GM12891 (cell line): ENCODE data around the gene NSMCE3.
"Not testable (repeated sequence)": the region's sequence is repeated elsewhere in the genome, so short reads cannot be mapped to it uniquely, and the experiment has no call there.

ENCODE experiments used
- DNase-seq: peaks from one replicate; pipeline ENCODE4 v3.0.0; 2011; ENCODE audit warnings: low spot score; ENCODE audit not compliant: insufficient read length
- FAIRE-seq: peaks from 2 replicates; lab custom pipeline; 2011; peaks lifted over from hg19 to GRCh38; lab: Jason Lieb, UNC
- PAX5 ChIP-seq: IDR thresholded peaks from 2 replicates; pipeline ENCODE4 v1.6.1; 2011; ENCODE audit warnings: low read length, moderate library complexity, mild to moderate bottlenecking; ENCODE audit not compliant: insufficient read depth, severe bottlenecking
- POLR2A ChIP-seq: IDR thresholded peaks from 2 replicates; pipeline ENCODE4 v1.6.1; 2011; ENCODE audit warnings: low read depth, low read length, control low read depth
- POLR2AphosphoS5 ChIP-seq: IDR thresholded peaks from 2 replicates; pipeline ENCODE4 v1.6.1; 2011; ENCODE audit warnings: low read depth, low read length, control low read depth
- POU2F2 ChIP-seq: IDR thresholded peaks from 2 replicates; pipeline ENCODE4 v1.6.1; 2011; ENCODE audit warnings: low read depth, mild to moderate bottlenecking, control low read depth, low read length, moderate library complexity
- SPI1 ChIP-seq: IDR thresholded peaks from 2 replicates; pipeline ENCODE4 v1.6.1; 2011; ENCODE audit warnings: low read depth, low read length, control low read depth
- TAF1 ChIP-seq: IDR thresholded peaks from 2 replicates; pipeline ENCODE4 v1.6.1; 2011; ENCODE audit warnings: low read depth, low read length, control low read depth

Gene NSMCE3

DNA sequence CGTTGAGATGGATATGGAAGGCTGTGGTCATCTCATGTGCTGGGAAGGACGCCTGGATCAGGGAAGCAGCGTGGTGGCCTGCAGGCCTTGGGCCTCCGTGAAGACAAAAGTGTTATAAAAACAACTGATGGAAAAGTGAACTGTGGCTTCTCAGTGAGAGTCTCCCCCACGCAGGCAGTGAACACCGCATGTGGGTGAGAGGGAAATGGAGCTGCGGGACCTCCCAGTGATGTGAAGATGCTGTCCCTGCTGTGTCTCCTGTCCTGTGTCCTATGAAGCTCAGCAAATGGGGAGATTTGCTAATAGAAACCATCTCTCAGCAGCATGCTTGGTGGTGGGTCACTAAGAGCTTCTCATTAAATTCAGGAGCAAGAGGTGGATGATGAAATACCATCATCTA is 25.1 kb downstream of the NSMCE3 start:
- no peak for DNase-seq
- FAIRE-seq = no peak
- TF ChIP-seq POU2F2 (no peak), POLR2A (no peak), POLR2AphosphoS5 (no peak), SPI1 (no peak), TAF1 (no peak), PAX5 (no peak)

DNA sequence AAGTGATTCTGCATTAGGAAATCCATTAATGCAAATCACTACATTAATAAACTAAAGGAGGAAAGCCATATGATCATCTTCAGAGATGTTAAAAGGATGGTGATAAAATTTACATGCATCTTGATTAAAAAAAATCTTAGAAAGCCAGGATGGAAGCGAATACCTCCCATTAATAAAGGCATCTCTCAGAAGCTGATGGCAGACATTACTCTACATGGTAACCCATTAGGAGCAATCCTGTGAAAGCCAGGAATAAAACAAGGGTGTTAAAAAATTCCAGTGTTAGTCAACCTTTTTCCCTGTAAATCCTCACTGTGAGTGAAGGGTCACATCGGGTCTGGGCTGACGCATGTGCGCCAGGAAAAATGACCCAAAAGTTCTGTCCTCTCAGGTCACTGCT is 25.5 kb downstream of the NSMCE3 start:
- TF ChIP-seq POLR2A (no peak), PAX5 (no peak), SPI1 (no peak), POLR2AphosphoS5 (no peak), TAF1 (no peak), POU2F2 (no peak)
- FAIRE-seq = no peak
- no peak for DNase-seq

DNA sequence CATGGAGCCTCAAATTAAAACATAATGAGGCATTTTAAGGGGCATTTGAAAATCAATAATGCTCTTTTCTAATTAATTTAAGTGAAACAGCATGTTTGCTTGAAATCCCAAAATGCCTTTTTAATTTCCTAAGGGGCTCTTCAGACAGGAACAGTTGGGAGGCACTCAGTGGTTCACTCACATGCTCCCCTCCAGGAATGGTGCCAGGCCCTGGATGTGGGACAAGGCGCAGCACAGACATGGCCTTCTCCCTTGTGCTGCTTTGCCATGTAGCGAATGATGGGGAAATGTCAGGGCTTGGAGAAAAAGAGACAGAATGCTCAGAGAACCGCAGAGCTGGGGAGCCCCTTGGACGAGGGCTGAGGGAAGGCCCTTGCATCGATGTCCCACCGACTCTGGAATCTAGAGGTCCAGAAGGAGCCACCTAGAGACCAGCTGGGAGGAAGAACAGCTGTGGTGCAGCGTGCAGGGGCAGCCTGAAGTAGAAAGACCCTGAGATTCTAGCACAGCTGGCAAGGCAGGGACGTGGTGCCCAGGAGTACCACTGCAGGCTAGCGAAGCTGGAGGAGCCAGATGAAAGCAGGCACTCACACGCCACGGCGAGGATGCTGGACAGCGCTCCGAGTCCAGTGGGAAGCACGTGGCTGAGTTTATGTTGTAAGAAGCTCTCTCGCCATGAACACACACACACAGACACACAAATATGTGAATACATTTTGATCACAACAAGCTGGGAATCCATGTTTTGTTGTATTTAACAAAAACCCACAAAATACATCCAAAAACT is 27.0 kb downstream of the NSMCE3 start:
- FAIRE-seq (no peak), DNase-seq (no peak)
- no peak for TF ChIP-seq POLR2AphosphoS5

DNA sequence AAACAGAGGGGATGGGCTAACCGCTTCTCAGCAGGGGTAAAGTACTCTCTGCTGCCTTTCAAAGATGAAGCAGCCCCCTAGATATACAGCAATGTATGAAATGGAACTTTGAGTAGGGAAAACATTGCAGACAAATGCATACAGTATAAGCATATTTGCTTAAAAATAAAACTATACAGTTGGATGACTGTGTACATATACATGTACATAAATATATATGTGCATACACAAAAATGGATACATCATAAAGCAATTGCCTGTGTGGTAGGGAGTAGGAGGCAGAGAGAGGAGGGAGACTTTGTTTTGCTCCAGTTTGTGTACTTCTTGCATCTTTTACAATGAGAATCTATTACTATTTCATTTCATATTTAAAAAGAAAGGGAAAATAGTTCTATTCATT is 28.4 kb downstream of the NSMCE3 start:
- FAIRE-seq (no peak), DNase-seq (no peak)
- no peak for TF ChIP-seq SPI1
- no peak for TF ChIP-seq POLR2AphosphoS5
- TF ChIP-seq PAX5 = no peak

DNA sequence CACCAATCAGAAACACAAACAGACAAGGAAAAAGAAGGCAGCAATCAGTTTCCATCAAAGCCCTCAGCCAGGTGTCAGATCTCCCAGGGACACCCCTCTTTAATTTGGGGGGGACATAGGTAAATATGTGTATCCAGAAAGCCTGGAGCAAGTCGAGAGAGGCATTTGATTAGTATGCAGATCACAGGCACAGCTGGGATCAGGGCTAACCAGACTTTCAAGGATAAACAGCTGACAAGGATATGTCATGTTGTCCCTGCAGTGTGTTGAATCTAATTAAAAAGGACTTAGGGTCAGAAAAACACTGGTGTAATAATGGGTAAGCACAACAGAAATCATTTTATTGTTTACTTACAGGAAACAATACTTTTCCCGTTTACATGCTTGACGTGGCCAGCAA is 30.2 kb downstream of the NSMCE3 start:
- FAIRE-seq = no peak
- DNase-seq = no peak
- TF ChIP-seq SPI1 (no peak), TAF1 (no peak), POLR2A (no peak), POLR2AphosphoS5 (no peak), PAX5 (no peak), POU2F2 (no peak)

DNA sequence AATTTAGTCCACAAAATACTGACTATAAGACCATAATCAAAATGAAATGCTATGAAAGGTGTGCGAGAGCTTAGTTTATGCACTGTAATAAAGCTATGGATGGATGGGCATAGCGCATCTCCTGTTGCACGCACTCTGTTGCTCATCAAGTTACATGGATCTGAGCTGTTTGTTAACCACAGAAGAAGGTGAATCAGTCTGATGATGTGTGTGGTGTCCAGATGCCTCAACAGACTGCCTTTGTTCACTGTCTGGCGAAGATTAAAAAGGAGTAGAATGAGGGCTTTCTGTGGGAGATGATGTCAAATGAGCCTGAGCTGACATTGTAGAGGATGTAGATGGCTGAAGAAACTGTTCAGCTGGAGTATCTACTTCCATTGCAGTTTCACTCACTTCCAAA is 36.1 kb downstream of the NSMCE3 start:
- DNase-seq = no peak
- TF ChIP-seq POU2F2 (no peak), POLR2A (no peak), SPI1 (no peak), TAF1 (no peak), PAX5 (no peak), POLR2AphosphoS5 (no peak)
- no peak for FAIRE-seq

DNA sequence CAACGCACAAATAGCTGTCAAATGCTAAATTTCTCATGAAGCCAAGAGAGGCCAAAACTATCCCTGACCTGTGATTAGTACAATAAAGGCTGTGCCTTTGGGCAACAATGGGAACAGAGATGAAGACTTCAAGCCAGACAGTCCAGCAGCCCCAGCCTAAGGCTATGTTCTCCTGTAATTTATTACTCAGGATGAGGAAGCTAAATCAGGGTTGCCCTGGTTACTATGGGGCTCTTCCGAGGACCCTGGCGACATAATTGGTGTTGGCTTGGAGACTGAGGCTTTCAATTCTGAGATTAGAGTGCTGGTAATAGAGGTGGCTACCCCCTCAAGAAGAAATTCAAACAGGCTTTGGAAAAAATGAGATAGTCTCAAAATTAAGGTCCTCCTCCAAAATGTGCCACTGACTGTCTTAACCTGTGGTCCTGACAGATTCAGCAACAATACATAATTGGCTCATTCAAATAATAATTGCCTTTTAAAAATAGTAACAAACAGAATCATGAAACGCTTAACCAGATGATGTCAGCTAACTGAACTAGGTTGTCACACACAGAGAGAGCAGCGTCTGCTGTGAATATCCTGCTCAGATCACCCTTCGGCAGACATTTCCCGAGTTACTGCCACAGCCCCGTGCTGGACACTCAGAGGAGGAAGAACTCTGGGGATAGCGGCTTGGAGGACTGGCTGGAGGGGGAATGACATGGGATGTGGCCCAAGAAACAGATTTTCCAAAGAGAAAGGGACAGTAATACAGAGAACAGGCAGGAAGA is 43.0 kb downstream of the NSMCE3 start:
- TF ChIP-seq POLR2A = no peak
- TF ChIP-seq POLR2AphosphoS5 = no peak
- TF ChIP-seq TAF1 = no peak
- FAIRE-seq = no peak
- DNase-seq = no peak

DNA sequence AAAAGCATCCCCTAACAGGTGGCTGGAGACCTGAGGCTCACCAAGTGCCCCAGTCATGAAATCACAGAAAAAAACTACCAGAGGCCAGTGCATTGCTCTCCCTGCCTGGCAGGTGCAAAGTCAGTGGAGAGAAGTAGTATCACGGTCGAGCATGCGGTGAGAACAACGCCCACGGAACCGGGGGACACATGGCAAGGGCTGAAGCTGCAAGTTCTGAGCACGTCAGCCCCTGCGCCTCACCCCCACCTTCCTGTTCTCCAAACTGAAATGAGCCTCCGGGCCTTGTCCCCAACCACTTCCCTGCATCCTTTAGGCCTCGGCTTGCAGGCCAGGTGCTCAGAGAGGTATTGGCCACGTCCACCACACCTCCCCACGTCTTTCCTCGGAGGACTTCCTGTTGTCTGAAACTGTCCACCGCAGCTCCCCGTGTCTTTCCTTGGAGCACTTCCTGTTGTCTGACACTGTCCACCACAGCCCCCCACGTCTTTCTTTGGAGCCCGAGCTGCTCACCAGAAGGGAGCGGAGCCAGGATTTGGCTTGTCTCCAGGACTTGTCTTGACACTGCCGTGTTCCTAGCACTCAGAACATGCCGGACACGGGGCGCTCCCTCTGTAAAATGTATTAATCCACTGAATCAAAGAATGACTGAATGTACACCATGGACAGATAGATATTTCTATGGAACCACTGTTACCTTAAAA is 43.9 kb downstream of the NSMCE3 start:
- FAIRE-seq = no peak
- TF ChIP-seq POU2F2 = no peak
- no peak for TF ChIP-seq TAF1
- no peak for TF ChIP-seq SPI1
- TF ChIP-seq POLR2A = no peak
- no peak for TF ChIP-seq PAX5
- TF ChIP-seq POLR2AphosphoS5 = no peak
- DNase-seq = no peak

DNA sequence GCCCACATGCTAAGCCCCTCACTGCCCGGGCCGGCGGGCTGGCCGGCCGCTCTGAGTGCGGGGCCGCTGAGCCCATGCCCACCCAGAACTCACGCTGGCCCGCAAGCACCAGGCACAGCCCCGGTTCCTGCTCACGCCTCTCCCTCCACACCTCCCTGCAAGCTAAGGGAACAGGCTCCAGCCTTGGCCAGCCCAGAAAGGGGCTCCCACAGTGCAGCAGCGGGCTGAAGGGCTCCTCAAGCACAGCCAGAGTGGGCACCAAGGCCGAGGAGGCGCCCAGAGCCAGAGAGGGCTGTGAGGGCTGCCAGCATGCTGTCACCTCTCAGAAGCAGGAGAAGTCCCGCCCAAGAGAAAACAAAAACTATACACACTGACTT is 44.6 kb downstream of the NSMCE3 start:
- FAIRE-seq, DNase-seq: not testable (repeated sequence)

DNA sequence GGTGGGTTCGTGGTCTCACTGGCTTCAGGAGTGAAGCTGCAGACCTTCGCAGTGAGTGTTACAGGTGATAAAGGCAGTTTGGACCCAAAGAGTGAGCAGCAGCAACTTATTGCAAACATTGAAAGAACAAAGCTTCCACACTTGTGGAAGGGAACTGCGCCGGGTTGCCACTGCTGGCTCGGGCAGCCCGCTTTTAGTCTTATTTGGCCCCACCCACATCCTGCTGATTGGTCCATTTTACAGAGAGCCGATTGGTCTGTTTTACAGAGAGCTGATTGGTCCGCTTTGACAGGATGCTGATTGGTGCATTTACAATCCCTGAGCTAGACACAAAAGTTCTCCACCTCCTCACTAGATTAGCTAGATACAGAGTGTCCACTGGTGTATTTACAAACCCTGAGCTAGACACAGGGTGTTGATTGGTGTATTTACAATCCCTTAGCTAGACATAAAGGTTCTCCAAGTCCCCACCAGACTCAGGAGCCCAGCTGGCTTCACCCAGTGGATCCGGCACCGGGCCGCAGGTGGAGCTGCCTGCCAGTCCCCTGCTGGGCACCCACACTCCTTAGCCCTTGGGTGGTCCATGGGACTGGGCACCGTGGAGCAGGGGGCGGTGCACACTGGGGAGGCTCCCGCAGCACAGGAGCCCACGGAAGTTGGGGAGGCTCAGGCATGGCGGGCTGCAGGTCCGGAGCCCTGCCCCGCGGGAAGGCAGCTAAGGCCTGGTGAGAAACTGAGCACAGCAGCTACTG is 45.2 kb downstream of the NSMCE3 start:
- not testable (repeated sequence) for DNase-seq, FAIRE-seq
